ENCODE results near the gene AGAP1. TPM values are rescaled to one million over a fixed set of nuclear protein-coding genes. Genes with fewer than 3 reads are reported as not detected.
A peak's percentile ranks its signal among the peaks of the same experiment; 100 is the strongest.

Gene AGAP1
- total RNA-seq, 1 donor from 2014 or later = 20.4 TPM

DNA sequence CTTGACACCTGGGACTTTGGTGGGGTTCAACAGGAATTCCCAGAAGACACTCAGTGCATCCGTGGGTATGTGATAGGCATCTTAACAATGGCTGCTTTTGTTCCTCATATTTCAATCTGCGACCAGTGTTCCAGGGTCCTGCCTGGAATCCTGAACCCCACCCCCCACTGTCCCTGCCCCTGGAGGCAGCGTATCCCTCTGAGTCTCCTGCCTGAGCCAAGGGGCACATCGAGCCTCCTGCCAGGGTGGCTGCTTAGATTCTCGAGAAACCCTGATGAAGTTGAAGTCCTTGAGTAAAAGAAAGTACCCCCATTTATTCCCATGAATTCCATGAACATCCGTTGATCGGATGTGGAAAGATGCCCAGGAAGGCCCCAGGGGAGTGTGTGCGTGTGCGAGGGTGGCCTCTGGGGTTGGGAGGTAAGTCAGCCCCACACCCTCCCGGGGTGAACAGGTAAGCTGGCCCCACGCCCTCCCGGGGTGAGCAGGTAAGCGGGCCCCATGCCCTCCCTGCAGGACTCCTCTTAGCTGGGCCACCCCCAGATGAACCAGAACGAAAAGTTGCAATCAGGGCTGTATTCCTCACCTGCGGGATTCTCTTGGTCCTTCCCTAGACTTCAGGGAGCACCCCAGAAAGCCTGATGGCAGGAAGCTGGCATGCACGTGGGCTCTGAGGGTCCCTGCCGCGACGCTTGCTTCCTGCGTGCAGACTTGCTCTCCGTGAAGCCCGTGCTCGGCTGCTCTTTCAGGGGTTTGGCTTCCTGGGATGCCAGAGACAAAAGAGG is 253.3 kb downstream of the AGAP1 start:
- no peaks in the 10 kb centered on the region for H3K27me3 ChIP-seq
- no peaks in the 10 kb centered on the region for H3K36me3 ChIP-seq
- Mint-ChIP-seq H3K27me3 (ENCODE audit: insufficient read depth, low read depth) (peaks cover 4% of the 10 kb centered on the region), H3K36me3 (peaks cover 20% of the 10 kb centered on the region), H3K4me1 (peaks cover 19% of the 10 kb centered on the region), H3K9me3 (no peaks in the 10 kb centered on the region), H3K27ac (peak overlapping the region; percentile 3), H3K4me3 (no peak overlapping the region)
- H3K9ac ChIP-seq = no peak overlapping the region
- peak overlapping the region; percentile 13 for H3K4me2 ChIP-seq
- no peak overlapping the region for H3K27ac ChIP-seq
- peaks cover 3% of the 10 kb centered on the region for H3F3A ChIP-seq (ENCODE audit: low read depth)
- H2AFZ ChIP-seq (replicated peaks) = no peak overlapping the region
- H4K20me1 ChIP-seq (ENCODE audit: low read depth) = peaks cover 43% of the 10 kb centered on the region
- TF ChIP-seq, protein P1, sequence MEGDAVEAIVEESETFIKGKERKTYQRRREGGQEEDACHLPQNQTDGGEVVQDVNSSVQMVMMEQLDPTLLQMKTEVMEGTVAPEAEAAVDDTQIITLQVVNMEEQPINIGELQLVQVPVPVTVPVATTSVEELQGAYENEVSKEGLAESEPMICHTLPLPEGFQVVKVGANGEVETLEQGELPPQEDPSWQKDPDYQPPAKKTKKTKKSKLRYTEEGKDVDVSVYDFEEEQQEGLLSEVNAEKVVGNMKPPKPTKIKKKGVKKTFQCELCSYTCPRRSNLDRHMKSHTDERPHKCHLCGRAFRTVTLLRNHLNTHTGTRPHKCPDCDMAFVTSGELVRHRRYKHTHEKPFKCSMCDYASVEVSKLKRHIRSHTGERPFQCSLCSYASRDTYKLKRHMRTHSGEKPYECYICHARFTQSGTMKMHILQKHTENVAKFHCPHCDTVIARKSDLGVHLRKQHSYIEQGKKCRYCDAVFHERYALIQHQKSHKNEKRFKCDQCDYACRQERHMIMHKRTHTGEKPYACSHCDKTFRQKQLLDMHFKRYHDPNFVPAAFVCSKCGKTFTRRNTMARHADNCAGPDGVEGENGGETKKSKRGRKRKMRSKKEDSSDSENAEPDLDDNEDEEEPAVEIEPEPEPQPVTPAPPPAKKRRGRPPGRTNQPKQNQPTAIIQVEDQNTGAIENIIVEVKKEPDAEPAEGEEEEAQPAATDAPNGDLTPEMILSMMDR (IDR thresholded peaks at IDR 0.05) = no peak
- no peak for TF ChIP-seq EZH2 (IDR thresholded peaks at IDR 0.05)
- no peak for TF ChIP-seq EZH2phosphoT487 (IDR thresholded peaks at IDR 0.05)
- H3K79me2 ChIP-seq (ENCODE audit: low read depth) = no peaks in the 10 kb centered on the region
- DNase-seq (ENCODE audit: low spot score) = peak; percentile 20
- peaks cover 7% of the 10 kb centered on the region for H3K4me1 ChIP-seq
- no peak overlapping the region for H3K4me3 ChIP-seq
- H3K9me3 ChIP-seq (ENCODE audit: low read depth) = no peaks in the 10 kb centered on the region

DNA sequence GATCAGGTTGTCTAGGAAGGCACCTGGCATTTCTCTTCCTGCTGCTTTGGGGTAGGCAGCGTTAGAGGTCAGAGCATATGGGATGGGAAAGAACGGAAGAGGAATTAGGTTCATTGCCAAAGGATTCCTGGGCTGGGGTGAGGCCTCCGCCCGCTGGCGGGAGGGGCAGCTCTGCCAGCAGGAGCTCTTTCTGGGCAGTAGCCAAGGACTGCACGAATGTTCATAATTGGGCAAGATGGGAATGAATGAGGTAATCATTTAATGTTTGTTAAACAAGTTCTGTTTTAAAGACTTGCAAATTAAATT is 253.9 kb downstream of the AGAP1 start:
- Histone ChIP-seq H2AFZ (replicated peaks) (no peak overlapping the region), H3F3A (ENCODE audit: low read depth) (peaks cover 3% of the 10 kb centered on the region), H3K9me3 (ENCODE audit: low read depth) (no peaks in the 10 kb centered on the region), H3K4me1 (peaks cover 7% of the 10 kb centered on the region), H3K27ac (no peak overlapping the region), H3K9ac (no peak overlapping the region), H3K36me3 (no peaks in the 10 kb centered on the region), H4K20me1 (ENCODE audit: low read depth) (peaks cover 43% of the 10 kb centered on the region), H3K4me2 (peak overlapping the region; percentile 13), H3K4me3 (no peak overlapping the region), H3K79me2 (ENCODE audit: low read depth) (no peaks in the 10 kb centered on the region), H3K27me3 (no peaks in the 10 kb centered on the region)
- no peak for TF ChIP-seq EZH2 (IDR thresholded peaks at IDR 0.05)
- DNase-seq (ENCODE audit: low spot score) = no peak
- Mint-ChIP-seq H3K4me3 (no peak overlapping the region), H3K36me3 (peaks cover 21% of the 10 kb centered on the region), H3K27me3 (ENCODE audit: insufficient read depth, low read depth) (peaks cover 4% of the 10 kb centered on the region), H3K27ac (peak overlapping the region; percentile 3), H3K4me1 (peaks cover 19% of the 10 kb centered on the region), H3K9me3 (no peaks in the 10 kb centered on the region)

DNA sequence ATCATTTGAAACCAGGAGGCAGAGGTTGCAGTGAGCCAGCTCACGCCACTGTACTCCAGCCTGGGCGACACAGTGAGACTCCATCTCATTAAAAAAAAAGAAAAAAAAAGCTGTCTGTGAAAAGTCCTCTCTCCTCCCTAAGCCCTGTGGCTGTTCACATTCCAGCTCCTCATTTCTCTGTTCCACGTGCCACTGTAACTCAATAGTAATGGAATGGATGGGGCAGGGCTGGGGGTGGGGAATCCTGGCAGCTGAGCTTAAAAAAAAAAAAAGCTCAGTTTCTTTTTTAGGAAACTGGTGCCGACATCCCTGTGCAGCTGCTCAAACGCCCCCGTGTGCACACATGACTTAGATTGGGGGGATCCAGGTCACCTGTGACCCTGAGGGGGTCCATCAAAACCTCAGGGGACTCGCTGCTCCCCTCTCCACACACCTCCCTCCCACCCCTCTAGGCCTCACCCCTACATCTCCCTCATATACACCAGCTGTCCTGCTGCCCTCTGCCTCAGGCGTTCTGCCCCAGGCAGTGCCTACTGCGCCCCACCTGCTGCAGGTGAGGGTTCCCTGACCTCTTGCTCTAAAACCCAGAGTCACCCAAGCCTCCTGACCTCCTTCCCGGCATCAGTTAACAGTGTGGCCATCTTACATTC is 255.4 kb downstream of the AGAP1 start:
- Histone ChIP-seq H3K79me2 (ENCODE audit: low read depth) (no peaks in the 10 kb centered on the region), H3F3A (ENCODE audit: low read depth) (peaks cover 9% of the 10 kb centered on the region), H3K4me2 (no peak overlapping the region), H3K9me3 (ENCODE audit: low read depth) (no peaks in the 10 kb centered on the region), H3K27ac (no peak overlapping the region), H3K27me3 (no peaks in the 10 kb centered on the region), H3K9ac (no peak overlapping the region), H2AFZ (replicated peaks) (no peak overlapping the region), H3K4me1 (peaks cover 14% of the 10 kb centered on the region), H4K20me1 (ENCODE audit: low read depth) (peaks cover 45% of the 10 kb centered on the region), H3K4me3 (no peak overlapping the region), H3K36me3 (no peaks in the 10 kb centered on the region)
- DNase-seq (ENCODE audit: low spot score) = no peak
- Mint-ChIP-seq H3K36me3 (peaks cover 23% of the 10 kb centered on the region), H3K9me3 (no peaks in the 10 kb centered on the region), H3K4me3 (no peak overlapping the region), H3K27me3 (ENCODE audit: insufficient read depth, low read depth) (peaks cover 2% of the 10 kb centered on the region), H3K27ac (peak overlapping the region; percentile 3), H3K4me1 (peaks cover 24% of the 10 kb centered on the region)
- TF ChIP-seq, protein P1 (IDR thresholded peaks at IDR 0.05) = no peak
- no peak for TF ChIP-seq EZH2phosphoT487 (IDR thresholded peaks at IDR 0.05)
- no peak for TF ChIP-seq EZH2 (IDR thresholded peaks at IDR 0.05)

DNA sequence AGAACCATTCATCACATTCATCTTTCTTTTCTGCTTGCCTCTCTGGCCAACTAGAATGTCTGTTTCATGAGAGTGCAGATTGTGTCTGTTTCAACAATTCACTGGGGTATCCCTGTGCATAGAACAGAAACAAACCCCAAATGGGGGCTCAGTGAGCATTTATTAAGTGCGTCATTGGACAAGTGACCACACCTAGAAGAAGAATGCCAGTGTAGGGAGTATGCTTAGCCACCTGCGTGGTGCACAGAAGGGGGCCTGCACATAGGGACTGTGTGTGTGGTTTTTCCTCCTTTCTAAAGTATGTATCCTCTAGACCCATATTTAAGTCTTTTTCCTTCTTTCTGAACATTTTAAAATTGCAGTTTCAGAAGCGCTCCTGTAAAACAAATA is 255.9 kb downstream of the AGAP1 start:
- DNase-seq (ENCODE audit: low spot score) = no peak
- Histone ChIP-seq H3K27ac (no peak overlapping the region), H3K36me3 (no peaks in the 10 kb centered on the region), H3K4me2 (no peak overlapping the region), H3K79me2 (ENCODE audit: low read depth) (no peaks in the 10 kb centered on the region), H3K4me3 (no peak overlapping the region), H3F3A (ENCODE audit: low read depth) (peaks cover 9% of the 10 kb centered on the region), H3K9me3 (ENCODE audit: low read depth) (no peaks in the 10 kb centered on the region), H2AFZ (replicated peaks) (no peak overlapping the region), H3K4me1 (peaks cover 19% of the 10 kb centered on the region), H3K27me3 (no peaks in the 10 kb centered on the region), H3K9ac (no peak overlapping the region), H4K20me1 (ENCODE audit: low read depth) (peaks cover 51% of the 10 kb centered on the region)
- Mint-ChIP-seq H3K36me3 (peaks cover 20% of the 10 kb centered on the region), H3K9me3 (no peaks in the 10 kb centered on the region), H3K27ac (peak overlapping the region; percentile 3), H3K4me3 (no peak overlapping the region), H3K27me3 (ENCODE audit: insufficient read depth, low read depth) (peaks cover 2% of the 10 kb centered on the region), H3K4me1 (peaks cover 28% of the 10 kb centered on the region)
- no peak for TF ChIP-seq EZH2phosphoT487 (IDR thresholded peaks at IDR 0.05)
- TF ChIP-seq, protein P1 (IDR thresholded peaks at IDR 0.05) = no peak
- TF ChIP-seq EZH2 (IDR thresholded peaks at IDR 0.05) = no peak

All from neural progenitor cell (in vitro differentiated cells).